ENCODE data around the gene PCSK4.
"Not testable (repeated sequence)": the region's sequence is repeated elsewhere in the genome, so short reads cannot be mapped to it uniquely, and the experiment has no call there.

The PCSK4 gene

DNA sequence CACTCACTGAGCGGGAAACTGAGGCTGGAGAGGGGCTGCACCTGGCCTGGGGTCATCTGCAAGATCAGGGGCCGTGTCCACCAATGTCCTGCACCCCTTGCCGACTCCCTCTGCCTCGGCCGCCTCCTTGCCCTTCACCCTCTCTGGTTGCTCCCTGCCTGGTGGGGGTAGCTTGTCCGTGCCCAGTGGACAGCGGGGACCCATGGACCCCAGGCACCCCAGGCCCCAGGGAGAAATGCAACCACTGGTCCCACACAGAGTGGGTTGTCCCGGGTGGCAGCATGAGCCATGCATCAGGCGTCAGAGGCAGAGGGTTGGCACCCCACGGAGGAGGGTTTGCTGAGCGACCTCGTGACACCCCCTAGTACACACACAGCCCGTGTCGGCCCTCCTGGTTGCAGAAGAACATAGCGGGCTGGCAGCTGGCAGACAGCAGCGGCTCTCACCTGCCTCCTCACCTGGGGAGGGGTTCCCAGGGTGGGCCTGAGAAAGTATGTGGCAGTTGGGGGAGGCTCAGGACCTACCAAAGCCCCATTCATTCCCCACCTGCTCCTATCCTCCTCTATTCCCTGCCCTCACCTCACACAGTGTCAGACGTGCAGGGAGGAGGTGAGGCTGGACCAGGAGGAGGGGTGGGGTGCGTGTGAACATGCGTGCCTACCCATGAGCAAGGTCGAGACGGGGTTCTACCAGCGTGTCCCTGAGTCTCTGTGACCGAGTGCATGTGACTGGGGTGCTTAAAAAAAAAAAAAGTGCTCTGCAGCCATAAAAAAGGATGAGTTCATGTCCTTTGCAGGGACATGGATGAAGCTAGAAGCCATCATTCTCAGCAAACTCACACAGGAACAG is 14.0 kb upstream of the PCSK4 start:
- DNase-seq = no peak

DNA sequence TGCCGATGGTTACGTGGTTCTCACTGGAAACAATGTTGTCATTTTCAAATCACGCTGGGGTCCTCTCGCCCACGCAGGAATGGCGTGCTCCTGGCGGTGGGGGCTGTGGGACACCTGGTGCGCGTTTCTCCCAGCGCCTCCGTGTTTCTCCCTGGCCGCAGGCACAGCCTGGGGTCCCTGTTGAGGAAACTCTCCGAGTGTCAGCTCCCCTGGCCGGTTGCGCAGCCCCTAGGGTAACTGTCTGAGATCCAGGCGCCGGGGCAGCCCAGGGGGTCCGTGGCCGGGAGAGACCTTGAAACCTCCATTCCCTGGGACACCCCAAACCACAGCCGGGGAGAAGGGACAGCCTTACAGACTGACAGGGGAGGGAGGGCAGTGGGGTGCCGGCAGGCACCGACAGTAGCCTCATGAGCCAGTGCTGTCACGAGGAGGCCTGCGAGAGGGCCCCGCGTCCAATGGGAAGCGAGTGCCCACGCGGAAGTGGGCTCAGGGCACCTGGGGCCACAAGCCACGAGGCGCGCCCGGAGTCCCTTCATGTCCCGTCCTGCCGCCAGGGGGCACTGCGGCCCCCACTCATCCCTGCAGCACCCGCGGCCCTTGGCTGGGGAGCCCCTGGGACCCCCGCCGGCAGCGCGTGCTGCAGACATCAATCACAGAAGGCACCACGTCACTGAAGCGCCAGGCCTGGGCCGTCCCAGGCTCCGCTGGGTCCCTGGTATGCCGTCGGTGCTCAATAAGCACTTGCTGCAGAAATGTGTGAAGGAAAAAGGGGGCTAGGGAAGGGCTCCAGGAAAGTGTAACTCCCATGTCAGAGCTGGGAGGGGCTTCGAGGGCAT is 13.2 kb upstream of the PCSK4 start:
- DNase-seq = peak; percentile 74

DNA sequence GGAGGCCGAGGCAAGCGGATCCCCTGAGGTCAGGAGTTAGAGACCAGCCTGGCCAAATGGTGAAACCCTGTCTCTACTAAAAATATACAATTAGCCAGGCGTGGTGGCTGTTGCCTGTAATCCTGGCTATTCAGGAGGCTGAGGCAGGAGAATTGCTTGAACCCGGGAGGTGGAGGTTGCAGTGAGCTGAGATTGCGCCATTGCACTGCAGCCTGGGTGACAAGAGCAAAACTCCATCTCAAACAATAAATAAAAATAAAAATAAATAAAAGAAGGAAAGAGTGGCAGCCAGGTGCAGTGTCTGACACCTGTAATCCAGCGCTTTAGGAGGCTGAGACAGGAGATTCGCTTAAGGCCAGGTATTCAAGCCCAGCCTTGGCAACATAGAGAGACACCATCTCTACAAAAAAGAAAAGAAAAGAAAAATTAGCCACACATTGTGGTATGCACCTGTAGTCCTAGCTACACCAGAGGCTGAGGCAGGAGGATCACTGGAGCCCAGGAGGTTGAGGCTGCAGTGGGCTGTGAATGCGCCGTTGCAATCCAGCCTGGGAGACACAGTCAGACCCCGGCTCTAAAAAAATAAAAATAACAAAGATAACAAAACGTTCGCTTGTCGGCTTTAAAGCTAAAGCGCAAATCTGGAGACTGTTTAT is 12.4 kb upstream of the PCSK4 start:
- DNase-seq = no peak

GRCh38 chr19:1501200-1501595 is 11.0 kb upstream of the PCSK4 start:
- no peak for DNase-seq

- not testable (repeated sequence) for DNase-seq
Measured at GRCh38 chr19:1499231-1499630, 9.1 kb upstream of the PCSK4 start.

GRCh38 chr19:1497578-1498235 is 7.6 kb upstream of the PCSK4 start:
- DNase-seq = no peak

- no peak for DNase-seq
Measured at GRCh38 chr19:1496714-1497577, 6.8 kb upstream of the PCSK4 start.

GRCh38 chr19:1495799-1496713 is 5.9 kb upstream of the PCSK4 start:
- DNase-seq = no peak

- no peak for DNase-seq
Measured at GRCh38 chr19:1495051-1495798, 5.1 kb upstream of the PCSK4 start.

GRCh38 chr19:1494115-1494815 is 4.1 kb upstream of the PCSK4 start:
- no peak for DNase-seq

GRCh38 chr19:1492474-1493006 is 2.4 kb upstream of the PCSK4 start:
- DNase-seq = no peak

DNA sequence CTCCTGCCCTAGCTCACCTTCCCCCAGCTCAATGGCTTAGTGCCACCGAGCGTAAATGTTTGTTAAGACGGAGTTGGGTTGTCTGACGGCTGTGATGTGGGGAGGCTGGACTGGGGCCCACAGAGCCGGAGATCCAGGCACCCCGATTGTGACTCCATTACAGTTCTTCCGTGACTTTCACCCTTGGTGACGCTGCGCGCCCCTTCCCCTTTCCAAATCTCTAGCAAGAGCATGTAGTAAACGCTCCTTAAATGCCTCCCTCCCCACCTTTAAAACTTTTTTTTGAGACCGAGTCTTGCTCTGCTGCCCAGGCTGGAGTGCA is 1.7 kb upstream of the PCSK4 start:
- no peak for DNase-seq

- DNase-seq = no peak
Measured at GRCh38 chr19:1491114-1491848, 1.1 kb upstream of the PCSK4 start, which contains the start of gene REEP6. REEP6 (plus strand) TSS chr19:1491181; CDS start chr19:1491270, 89 bp downstream.

- peak; percentile 63 for DNase-seq
Measured at GRCh38 chr19:1489463-1490310, 463 bp downstream of the PCSK4 start.

DNA sequence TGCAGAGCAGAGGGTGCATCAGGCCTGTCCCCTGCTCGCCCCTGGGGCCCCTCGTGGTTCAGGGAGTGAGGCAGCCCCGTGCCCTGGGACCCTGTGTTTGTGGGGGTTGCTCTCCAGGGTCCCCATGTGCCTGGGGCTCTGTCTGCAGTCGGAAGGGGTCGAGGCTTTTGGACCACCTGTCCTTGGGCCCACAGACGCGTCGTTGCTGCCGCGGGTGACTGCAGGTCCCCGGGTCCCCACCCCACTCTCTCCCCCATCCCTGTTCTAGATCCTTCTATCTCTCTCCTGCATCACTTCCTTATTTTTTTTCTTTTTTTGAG is 1.9 kb downstream of the PCSK4 start:
- DNase-seq = no peak

- no peak for DNase-seq
Measured at GRCh38 chr19:1487576-1488281, 2.4 kb downstream of the PCSK4 start.
